ENCODE measurements around the gene SLC29A1. TPM values are rescaled to one million over a fixed set of nuclear protein-coding genes. Genes with fewer than 3 reads are reported as not detected.

Gene SLC29A1
- total and polyA plus RNA-seq, 9 of the 15 experiments (the other 6 are each of a cell fraction or from before 2014, with no cell fraction given), result 18.9 to 170 (median 57.7) TPM

GRCh38 chr6:44224029-44224964, 902 bp downstream of the SLC29A1 start (continued):
- 0 out of 2 replicates have a peak, but pooled peaks have one; percentile 38 for TF ChIP-seq FOXO4 (CRISPR knock-in tag; IDR thresholded peaks at IDR 0.05)
- 0 out of 4 replicates have a peak, but pooled peaks of 1 of the 2 experiments have one; percentile 51 for TF ChIP-seq UBTF (IDR thresholded peaks at IDR 0.05; ENCODE audit: borderline replicate concordance in 1 of 2, low read depth in 2 of 2, low read length in 2 of 2)
- TF ChIP-seq ETV1 (tag; conservative IDR thresholded peaks at IDR 0.05; ENCODE audit: low read depth), result no peak
- no peak for TF ChIP-seq ETS2 (tag; IDR thresholded peaks at IDR 0.05; ENCODE audit: borderline replicate concordance, poor library complexity, severe bottlenecking)
- TF ChIP-seq RBM25 (IDR thresholded peaks at IDR 0.05; ENCODE audit: low read depth, low read length, severe bottlenecking), result peak; percentile 85
- 0 out of 2 replicates have a peak, but pooled peaks have one; percentile 36 for TF ChIP-seq AFF4 (CRISPR knock-in tag; IDR thresholded peaks at IDR 0.05)
- peak in 1 of 2 experiments; percentile 25 for TF ChIP-seq E2F6 (IDR thresholded peaks at IDR 0.05; ENCODE audit: borderline replicate concordance in 1 of 2, extremely low read depth in 1 of 2, insufficient read depth in 1 of 2, insufficient read length in 1 of 2, low read depth in 1 of 2, low read length in 1 of 2, poor library complexity in 1 of 2, severe bottlenecking in 1 of 2)
- no peak for TF ChIP-seq ZNF449 (CRISPR knock-in tag; IDR thresholded peaks at IDR 0.05)
